Upper lobe of left lung (tissue), 6 donors: ENCODE measurements around the gene C11orf24. TPM values are rescaled to one million over a fixed set of nuclear protein-coding genes. Genes with fewer than 3 reads are reported as not detected.

Source experiments
- ATAC-seq, 2 donors: fragments of 200-7000 bp; cut with Tn5 transposase; one replicate each; pipeline ENCODE4 v1.9.1; 2022; ENCODE audit warnings: mild to moderate bottlenecking in 2 of 2, moderate library complexity in 2 of 2; ENCODE audit not compliant: low FRiP score in 2 of 2
- DNase-seq, 2 donors: peaks; one replicate each; pipeline ENCODE4 v3.0.0-alpha.2; 2019 to 2020
- H3K27ac ChIP-seq, 4 donors: fragments of 200-600 bp; sonication (generic); one replicate each; pipeline ENCODE4 v1.5.1; 2016 to 2019
- H3K27me3 ChIP-seq, 4 donors: fragments of 200-600 bp; sonication (generic); one replicate each; pipeline ENCODE4 v1.5.1; 2017 to 2019
- H3K36me3 ChIP-seq, 4 donors: fragments of 200-600 bp; sonication (generic); one replicate each; pipeline ENCODE4 v1.5.1; 2016 to 2019
- H3K4me1 ChIP-seq, 4 donors: fragments of 200-600 bp; sonication (generic); one replicate each; pipeline ENCODE4 v1.5.1; 2018 to 2019
- H3K4me3 ChIP-seq, 4 donors: fragments of 200-600 bp; sonication (generic); one replicate each; pipeline ENCODE4 v1.5.1; 2017 to 2019; ENCODE audit warnings: mild to moderate bottlenecking in 2 of 4, moderate library complexity in 1 of 4
- H3K9me3 ChIP-seq, 4 donors: fragments of 200-600 bp; sonication (generic); one replicate each; pipeline ENCODE4 v1.5.1; 2018 to 2019
- EP300 ChIP-seq, 4 donors: sonication (generic); formaldehyde crosslinking; IDR thresholded peaks; one replicate each; pipeline ENCODE4 v1.5.1; 2017; ENCODE audit warnings: antibody characterized with exemption in 4 of 4, control low read depth in 2 of 4
- POLR2A ChIP-seq, 4 donors: fragments of 450-650 bp; IDR thresholded peaks; one replicate each; pipeline ENCODE4 v1.5.1; 2016 to 2017; ENCODE audit warnings: antibody characterized with exemption in 4 of 4, mild to moderate bottlenecking in 2 of 4
- POLR2AphosphoS5 ChIP-seq, 2 donors: sonication (generic); formaldehyde crosslinking; IDR thresholded peaks; one replicate each; pipeline ENCODE4 v1.5.1; 2017; ENCODE audit warnings: antibody characterized with exemption in 2 of 2
- WGBS, 2 donors: methylation state at CpG; one replicate each; pipeline ENCODE4 v1.1.5; 2017 to 2018; 5-methylcytosine and 5-hydroxymethylcytosine counted together
- total RNA-seq, 6 donors: library from RNA; depleted of rRNA in 4 of 6; stranded (reverse); fragments of >200 nt in 4 of 6; gene quantifications; one replicate each; pipeline versions ENCODE4 v1.1.0 to v1.2.1, GENCODE V29; 2016 to 2021
- TF ChIP-seq, protein P1 (sequence below), 6 experiments: fragments of 450-650 bp in 4 of 6; fragments of 200-600 bp in 2 of 6; sonication (generic) in 2 of 6; IDR thresholded peaks; one replicate each; pipeline ENCODE4 v1.5.1; 2016 to 2019; ENCODE audit warnings: antibody characterized with exemption in 6 of 6
- donor health status: DM: no; HTN: no; CAD: no; lungs with moderate emphysema.
- donor health status: DM: no; HTN: yes; CAD: no; lungs with severe emphysema.

C11orf24 gene
- total RNA-seq, 6 donors from 2014 or later = 13.9 to 37.5 (median 24.0) TPM

- no peaks in the 10 kb centered on the region for H3K36me3 ChIP-seq
- WGBS, 2 donors = 82 to 84% methylated on average over 5 of the region's 5 CpGs
- peaks cover 0 to 12% (median 0%) of the 10 kb centered on the region in 4 donors for H3K4me1 ChIP-seq
- no peak overlapping the region for H3K27ac ChIP-seq
- H3K4me3 ChIP-seq = no peak overlapping the region
- H3K9me3 ChIP-seq = no peaks in the 10 kb centered on the region
- DNase-seq (no peak), ATAC-seq (no peak)
- no peaks in the 10 kb centered on the region for H3K27me3 ChIP-seq
- TF ChIP-seq POLR2A (IDR thresholded peaks at IDR 0.05) (no peak), EP300 (IDR thresholded peaks at IDR 0.05) (no peak), POLR2AphosphoS5 (IDR thresholded peaks at IDR 0.05) (no peak)
- TF ChIP-seq, protein P1, sequence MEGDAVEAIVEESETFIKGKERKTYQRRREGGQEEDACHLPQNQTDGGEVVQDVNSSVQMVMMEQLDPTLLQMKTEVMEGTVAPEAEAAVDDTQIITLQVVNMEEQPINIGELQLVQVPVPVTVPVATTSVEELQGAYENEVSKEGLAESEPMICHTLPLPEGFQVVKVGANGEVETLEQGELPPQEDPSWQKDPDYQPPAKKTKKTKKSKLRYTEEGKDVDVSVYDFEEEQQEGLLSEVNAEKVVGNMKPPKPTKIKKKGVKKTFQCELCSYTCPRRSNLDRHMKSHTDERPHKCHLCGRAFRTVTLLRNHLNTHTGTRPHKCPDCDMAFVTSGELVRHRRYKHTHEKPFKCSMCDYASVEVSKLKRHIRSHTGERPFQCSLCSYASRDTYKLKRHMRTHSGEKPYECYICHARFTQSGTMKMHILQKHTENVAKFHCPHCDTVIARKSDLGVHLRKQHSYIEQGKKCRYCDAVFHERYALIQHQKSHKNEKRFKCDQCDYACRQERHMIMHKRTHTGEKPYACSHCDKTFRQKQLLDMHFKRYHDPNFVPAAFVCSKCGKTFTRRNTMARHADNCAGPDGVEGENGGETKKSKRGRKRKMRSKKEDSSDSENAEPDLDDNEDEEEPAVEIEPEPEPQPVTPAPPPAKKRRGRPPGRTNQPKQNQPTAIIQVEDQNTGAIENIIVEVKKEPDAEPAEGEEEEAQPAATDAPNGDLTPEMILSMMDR (IDR thresholded peaks at IDR 0.05) = no peak
Observed at GRCh38 chr11:68279676-68280075, 7.9 kb upstream of the C11orf24 start.

- ATAC-seq = no peak
- H3K9me3 ChIP-seq = no peaks in the 10 kb centered on the region
- WGBS, 2 donors = 87 to 88% methylated on average over 6 of the region's 6 CpGs
Observed at GRCh38 chr11:68276861-68277260, 5.1 kb upstream of the C11orf24 start.

DNA sequence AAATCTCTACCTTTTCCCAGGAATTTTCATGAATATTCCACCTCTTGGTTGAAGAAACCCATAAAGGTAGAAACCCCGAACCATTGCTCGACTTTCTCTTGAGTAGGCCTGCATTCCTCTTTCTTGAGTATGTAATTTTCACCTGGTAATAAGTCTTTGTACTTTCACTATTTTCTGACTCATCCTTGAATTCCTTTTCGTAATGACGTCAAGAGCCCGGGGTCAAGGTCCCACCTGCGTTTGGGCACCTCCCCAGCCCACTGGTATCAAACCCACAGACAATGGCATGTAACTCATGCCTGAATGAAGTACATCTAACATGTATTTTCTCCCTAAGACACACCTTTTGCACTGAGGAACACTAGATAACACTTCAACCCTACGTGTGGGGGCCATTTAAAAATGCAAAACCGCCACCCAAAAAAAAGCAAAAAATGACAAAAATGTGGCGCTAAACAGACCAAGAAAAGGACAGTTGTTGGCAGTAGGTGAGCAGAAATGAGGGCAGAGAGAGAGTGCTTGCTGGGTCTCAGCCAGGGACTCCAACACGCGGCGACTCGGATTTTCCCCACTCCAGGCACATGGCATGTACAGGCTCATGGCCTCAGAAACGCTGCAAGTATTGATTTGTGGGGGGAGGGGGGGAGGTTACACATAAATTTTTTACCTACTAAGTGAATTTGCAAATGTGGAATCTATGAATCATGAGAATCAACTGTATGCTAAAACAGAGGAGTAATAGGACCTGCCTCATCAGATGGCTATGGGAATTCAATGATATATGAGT is 4.1 kb upstream of the C11orf24 start:
- Histone ChIP-seq H3K27me3 (no peaks in the 10 kb centered on the region), H3K4me1 (peaks cover 10 to 19% (median 12%) of the 10 kb centered on the region in 4 donors), H3K36me3 (no peaks in the 10 kb centered on the region), H3K27ac (no peak overlapping the region), H3K9me3 (no peaks in the 10 kb centered on the region), H3K4me3 (no peak overlapping the region)
- 86 to 88% methylated on average over 14 of the region's 14 CpGs for WGBS, 2 donors
- ATAC-seq (no peak), DNase-seq (no peak)
- TF ChIP-seq EP300 (IDR thresholded peaks at IDR 0.05) (no peak), POLR2AphosphoS5 (IDR thresholded peaks at IDR 0.05) (no peak), POLR2A (IDR thresholded peaks at IDR 0.05) (no peak)
- TF ChIP-seq, protein P1 (IDR thresholded peaks at IDR 0.05) = no peak

More at GRCh38 chr11:68276861-68277260, 5.1 kb upstream of the C11orf24 start:
- H3K36me3 ChIP-seq = no peaks in the 10 kb centered on the region
- peaks cover 7 to 14% (median 11%) of the 10 kb centered on the region in 4 donors for H3K4me1 ChIP-seq
- H3K4me3 ChIP-seq = no peak overlapping the region
- DNase-seq = no peak
- H3K27me3 ChIP-seq = no peaks in the 10 kb centered on the region
- TF ChIP-seq POLR2AphosphoS5 (IDR thresholded peaks at IDR 0.05) (no peak), POLR2A (IDR thresholded peaks at IDR 0.05) (no peak), EP300 (IDR thresholded peaks at IDR 0.05) (no peak)
- TF ChIP-seq, protein P1 (IDR thresholded peaks at IDR 0.05) = no peak
- H3K27ac ChIP-seq = peak overlapping the region in 2 of 4 donors; percentile 13 to 23

DNA sequence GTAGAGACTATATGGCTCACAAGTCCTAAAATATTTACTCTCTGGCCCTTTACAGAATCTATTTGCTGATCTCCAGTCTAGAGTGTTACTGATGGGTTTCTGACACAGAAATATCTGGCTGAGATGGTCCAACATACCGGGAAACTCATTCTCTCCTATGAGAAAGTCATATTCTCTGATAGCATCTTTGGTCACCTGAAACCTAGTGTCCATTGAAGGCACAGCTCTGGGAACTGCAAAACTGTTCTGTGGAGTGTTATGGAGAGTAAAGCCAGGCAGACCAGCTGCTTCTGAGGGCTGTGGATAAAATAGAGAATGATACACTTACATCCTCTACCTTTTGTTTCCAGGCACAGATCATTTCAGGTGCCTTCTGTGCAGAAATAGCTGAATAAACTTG is 2.5 kb upstream of the C11orf24 start:
- ATAC-seq (no peak), DNase-seq (no peak)
- Histone ChIP-seq H3K4me3 (no peak overlapping the region), H3K27ac (no peak overlapping the region), H3K9me3 (no peaks in the 10 kb centered on the region), H3K27me3 (no peaks in the 10 kb centered on the region), H3K36me3 (no peaks in the 10 kb centered on the region), H3K4me1 (peaks cover 18 to 33% (median 24%) of the 10 kb centered on the region in 4 donors)
- 94 to 100% methylated on average over 1 of the region's 1 CpG for WGBS, 2 donors
- TF ChIP-seq POLR2A (IDR thresholded peaks at IDR 0.05) (no peak), EP300 (IDR thresholded peaks at IDR 0.05) (no peak), POLR2AphosphoS5 (IDR thresholded peaks at IDR 0.05) (no peak)
- TF ChIP-seq, protein P1 (IDR thresholded peaks at IDR 0.05) = no peak
